T47D (cell line): ENCODE results near the gene CTNNA2.

Source experiments
- DNase-seq, 2 experiments: peaks; one replicate each; pipeline versions ENCODE4 v3.0.0 to v3.0.0-alpha.2; 2011 to 2012; ENCODE audit warnings: low read depth in 1 of 2, low spot score in 1 of 2
- JUND ChIP-seq: IDR thresholded peaks from 2 replicates; pipeline ENCODE4 v1.6.1; 2012; ENCODE audit warnings: low read depth
- in situ Hi-C: cut with HindIII; loops from 2 replicates; pipeline ENCODE4 v1.10.0; 2016; ENCODE audit warnings: low sequenced_read_pairs, low pct_unique_long_range_greater_than_20kb

Gene CTNNA2

DNA sequence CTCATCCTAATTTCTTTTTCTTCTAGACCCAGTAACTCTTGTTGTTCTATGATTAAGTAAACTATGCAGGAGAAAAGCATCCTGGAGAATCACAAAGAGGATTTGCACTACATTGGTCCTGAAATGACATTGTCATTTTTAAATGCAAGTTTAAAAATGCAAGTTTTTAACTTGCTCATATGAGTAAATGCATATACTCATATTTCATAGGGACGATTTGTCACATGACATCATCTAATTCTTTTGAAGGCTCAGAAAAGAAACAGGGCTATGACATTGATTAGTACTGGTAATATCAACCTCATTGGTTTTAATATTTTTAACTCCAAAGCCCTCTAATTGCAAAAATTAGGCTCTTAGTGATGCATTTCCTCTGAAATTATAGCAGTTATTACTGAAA is 467.3 kb downstream of the CTNNA2 start:
- TF ChIP-seq JUND, result no peak
- DNase-seq, result no peak
- in situ Hi-C loops, result no loop called here

GRCh38 chr2:79980816-79981215 is 468.0 kb downstream of the CTNNA2 start:
- DNase-seq, result no peak
- in situ Hi-C loops, result no loop called here
- TF ChIP-seq JUND, result no peak

- TF ChIP-seq JUND, result no peak
- in situ Hi-C loops, result no loop called here
- no peak for DNase-seq
These were observed 468.5 kb downstream of the CTNNA2 start for GRCh38 chr2:79981316-79981715.

DNA sequence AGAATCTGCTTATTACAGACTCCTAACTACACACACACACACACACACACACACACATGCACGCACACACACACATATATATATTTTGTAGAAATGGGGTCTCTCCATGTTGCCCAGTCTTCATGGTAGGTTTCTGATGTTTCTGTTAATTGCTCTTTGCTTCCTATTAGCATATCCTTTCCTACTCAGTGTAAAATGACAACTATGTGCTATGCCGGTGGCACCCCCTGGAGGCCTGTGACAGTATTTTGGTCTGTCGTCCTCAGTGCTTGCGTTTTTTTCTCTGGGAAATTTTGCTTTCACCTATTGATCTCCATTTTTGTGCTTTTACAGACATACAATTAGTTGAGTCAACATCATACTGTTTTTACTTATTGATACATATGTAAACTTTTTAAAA is 469.6 kb downstream of the CTNNA2 start:
- in situ Hi-C loops, result no loop called here
- no peak for TF ChIP-seq JUND

DNA sequence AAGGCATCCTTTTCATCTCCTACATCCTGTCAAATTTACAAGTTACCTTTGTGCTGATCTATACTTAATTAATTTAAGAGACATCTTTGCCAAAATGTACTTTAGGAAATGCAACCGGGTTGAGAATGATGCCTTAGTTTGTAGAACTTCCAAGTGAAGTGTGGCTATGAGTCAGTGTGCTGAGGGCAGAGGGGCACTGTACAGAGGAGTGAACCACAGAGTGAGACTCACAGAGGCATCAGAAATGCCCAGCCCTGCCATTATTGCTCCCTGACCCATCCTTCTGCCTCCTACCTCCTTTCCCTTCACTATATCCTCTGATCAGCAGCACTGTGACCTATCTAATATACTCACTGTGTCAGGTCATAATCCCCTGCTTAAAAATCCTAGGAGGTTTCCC is 471.6 kb downstream of the CTNNA2 start:
- TF ChIP-seq JUND, result no peak
- in situ Hi-C loops, result no loop called here
- no peak for DNase-seq

More for the DNA sequence above, 469.6 kb downstream of the CTNNA2 start:
- DNase-seq, result peak in 1 of 2 experiments; percentile 20

- TF ChIP-seq JUND, result no peak
- DNase-seq, result no peak
- in situ Hi-C loops, result no loop called here
These were observed 472.3 kb downstream of the CTNNA2 start for GRCh38 chr2:79985145-79985544.

DNA sequence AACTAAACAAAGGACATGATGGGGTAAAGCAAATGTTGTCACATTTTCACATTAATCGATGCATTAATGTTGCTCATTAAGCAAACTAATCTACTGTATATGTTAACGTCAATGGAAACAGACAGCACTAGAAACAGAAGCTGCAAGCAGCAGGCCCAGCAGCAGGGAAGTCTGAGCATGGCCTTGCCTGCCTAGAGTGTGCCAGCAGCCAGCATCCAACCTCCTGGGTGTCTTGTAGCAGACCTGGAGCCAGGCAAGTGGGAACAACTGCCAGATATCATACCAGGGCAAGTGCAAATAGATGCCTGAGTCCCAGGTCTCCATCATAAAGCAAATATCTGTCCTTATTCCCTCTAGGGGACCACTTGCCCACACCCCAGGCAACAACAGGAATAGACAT is 472.7 kb downstream of the CTNNA2 start:
- no peak for DNase-seq
- in situ Hi-C loops, result no loop called here
- TF ChIP-seq JUND, result no peak

- DNase-seq, result no peak
- in situ Hi-C loops, result no loop called here
- no peak for TF ChIP-seq JUND
These were observed 480.3 kb downstream of the CTNNA2 start for GRCh38 chr2:79993144-79993543.

GRCh38 chr2:79994161-79994560 is 481.3 kb downstream of the CTNNA2 start:
- TF ChIP-seq JUND, result no peak
- DNase-seq, result no peak
- in situ Hi-C loops, result no loop called here

DNA sequence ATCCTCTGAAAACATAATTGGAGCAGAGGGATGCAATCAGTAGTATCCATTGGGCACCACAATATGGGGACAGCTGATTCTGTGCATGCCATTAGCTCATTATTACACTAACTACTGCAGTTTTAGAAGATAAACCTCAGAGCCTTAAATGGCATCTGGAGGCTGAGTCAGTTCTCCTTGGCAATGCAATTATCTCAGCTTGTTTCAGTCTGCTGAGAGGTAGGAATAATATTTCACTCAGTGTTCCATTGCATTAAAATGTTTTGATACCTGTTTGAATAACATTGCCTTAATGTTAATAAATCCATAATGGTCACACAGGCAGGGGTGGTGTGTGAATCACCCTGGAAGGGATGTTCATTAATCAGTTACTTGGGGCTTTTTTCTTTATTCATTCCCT is 482.1 kb downstream of the CTNNA2 start:
- DNase-seq, result no peak
- in situ Hi-C loops, result no loop called here
- no peak for TF ChIP-seq JUND

- no peak for DNase-seq
- in situ Hi-C loops, result no loop called here
- no peak for TF ChIP-seq JUND
These were observed 483.9 kb downstream of the CTNNA2 start for GRCh38 chr2:79996709-79997108.

GRCh38 chr2:80001701-80002101 is 488.9 kb downstream of the CTNNA2 start:
- in situ Hi-C loops, result no loop called here
- no peak for DNase-seq
- no peak for TF ChIP-seq JUND

- no peak for DNase-seq
- no peak for TF ChIP-seq JUND
- in situ Hi-C loops, result no loop called here
These were observed 489.3 kb downstream of the CTNNA2 start for GRCh38 chr2:80002112-80002511.

GRCh38 chr2:80002568-80003157 is 489.8 kb downstream of the CTNNA2 start:
- no peak for TF ChIP-seq JUND
- in situ Hi-C loops, result no loop called here
- no peak for DNase-seq
